Testis (tissue), 2 donors: Measurements from ENCODE around the gene ITPA.

ENCODE experiments used
- POLR2A ChIP-seq: fragments of 450-650 bp; IDR thresholded peaks from one replicate; pipeline ENCODE4 v1.6.1; 2017; ENCODE audit warnings: antibody characterized with exemption, mild to moderate bottlenecking, moderate library complexity
- TF ChIP-seq, protein P1 (sequence below), 3 experiments: fragments of 450-650 bp in 2 of 3; fragments of 200-600 bp in 1 of 3; sonication (generic) in 1 of 3; IDR thresholded peaks; one replicate each; pipeline ENCODE4 v1.5.1; 2016 to 2019; ENCODE audit warnings: antibody characterized with exemption in 3 of 3, mild to moderate bottlenecking in 2 of 3, moderate library complexity in 1 of 3

- TF ChIP-seq, protein P1, sequence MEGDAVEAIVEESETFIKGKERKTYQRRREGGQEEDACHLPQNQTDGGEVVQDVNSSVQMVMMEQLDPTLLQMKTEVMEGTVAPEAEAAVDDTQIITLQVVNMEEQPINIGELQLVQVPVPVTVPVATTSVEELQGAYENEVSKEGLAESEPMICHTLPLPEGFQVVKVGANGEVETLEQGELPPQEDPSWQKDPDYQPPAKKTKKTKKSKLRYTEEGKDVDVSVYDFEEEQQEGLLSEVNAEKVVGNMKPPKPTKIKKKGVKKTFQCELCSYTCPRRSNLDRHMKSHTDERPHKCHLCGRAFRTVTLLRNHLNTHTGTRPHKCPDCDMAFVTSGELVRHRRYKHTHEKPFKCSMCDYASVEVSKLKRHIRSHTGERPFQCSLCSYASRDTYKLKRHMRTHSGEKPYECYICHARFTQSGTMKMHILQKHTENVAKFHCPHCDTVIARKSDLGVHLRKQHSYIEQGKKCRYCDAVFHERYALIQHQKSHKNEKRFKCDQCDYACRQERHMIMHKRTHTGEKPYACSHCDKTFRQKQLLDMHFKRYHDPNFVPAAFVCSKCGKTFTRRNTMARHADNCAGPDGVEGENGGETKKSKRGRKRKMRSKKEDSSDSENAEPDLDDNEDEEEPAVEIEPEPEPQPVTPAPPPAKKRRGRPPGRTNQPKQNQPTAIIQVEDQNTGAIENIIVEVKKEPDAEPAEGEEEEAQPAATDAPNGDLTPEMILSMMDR (IDR thresholded peaks at IDR 0.05) = no peak
- no peak for TF ChIP-seq POLR2A
Observed at GRCh38 chr20:3242172-3242692, 32.9 kb downstream of the ITPA start.
